Sigmoid colon (tissue), 7 donors: Measurements from ENCODE around the gene ZC3H8. TPM values are rescaled to one million over a fixed set of nuclear protein-coding genes. Genes with fewer than 3 reads are reported as not detected.

Source experiments
- DNase-seq: peaks from one replicate; pipeline ENCODE4 v3.0.0-alpha.2; 2019
- H3K27ac ChIP-seq, 4 donors: fragments of 200-600 bp; sonication (generic); one replicate each; pipeline ENCODE4 v1.5.1; 2016 to 2019; ENCODE audit warnings: mild to moderate bottlenecking in 1 of 4
- H3K27me3 ChIP-seq, 3 donors: fragments of 200-600 bp; sonication (generic); one replicate each; pipeline ENCODE4 v1.5.1; 2019; ENCODE audit warnings: mild to moderate bottlenecking in 1 of 3
- H3K36me3 ChIP-seq, 4 donors: fragments of 200-600 bp; sonication (generic); one replicate each; pipeline ENCODE4 v1.5.1; 2016 to 2019
- H3K4me1 ChIP-seq, 4 donors: fragments of 200-600 bp; sonication (generic); one replicate each; pipeline ENCODE4 v1.5.1; 2017 to 2019
- H3K4me3 ChIP-seq, 4 donors: fragments of 200-600 bp; sonication (generic); one replicate each; pipeline ENCODE4 v1.5.1; 2017 to 2019; ENCODE audit warnings: mild to moderate bottlenecking in 2 of 4, moderate library complexity in 1 of 4
- H3K9me3 ChIP-seq, 4 donors: fragments of 200-600 bp in 3 of 4; sonication (generic) in 3 of 4; one replicate each; pipeline versions ENCODE4 v1.5.1 to v1.6.1; 2013 to 2019
- EP300 ChIP-seq, 4 donors: sonication (generic); formaldehyde crosslinking; IDR thresholded peaks; one replicate each; pipeline ENCODE4 v1.6.1; 2017; ENCODE audit warnings: antibody characterized with exemption in 4 of 4
- POLR2A ChIP-seq, 2 donors: fragments of 450-650 bp; IDR thresholded peaks; one replicate each; pipeline ENCODE4 v1.6.1; 2016; ENCODE audit warnings: antibody characterized with exemption in 2 of 2, mild to moderate bottlenecking in 2 of 2, moderate library complexity in 2 of 2
- POLR2AphosphoS5 ChIP-seq, 4 donors: sonication (generic); formaldehyde crosslinking; IDR thresholded peaks; one replicate each; pipeline ENCODE4 v1.6.1; 2017; ENCODE audit warnings: antibody characterized with exemption in 4 of 4
- WGBS, 2 donors: extraction: QIAGEN DNeasy Blood & Tissue Kit; methylation state at CpG; one replicate each; pipeline ENCODE4 v1.1.7; 2013; 5-methylcytosine and 5-hydroxymethylcytosine counted together
- intact Hi-C: fragments of 100-400 bp; cut with DNase I; formaldehyde crosslinking; loops from one replicate; pipeline ENCODE4 v1.15.1; 2023
- polyA plus RNA-seq, 3 donors: library from polyadenylated mRNA; stranded (reverse); fragments of 200-250 nt; gene quantifications; one replicate each; pipeline ENCODE4 v1.2.3, GENCODE V29; 2013
- total RNA-seq, 4 donors: library from RNA; depleted of rRNA; stranded (reverse); fragments of >200 nt; gene quantifications; one replicate each; pipeline ENCODE4 v1.1.0, GENCODE V29; 2016
- TF ChIP-seq, protein P1 (sequence below), 4 experiments: fragments of 450-650 bp in 3 of 4; fragments of 200-600 bp in 1 of 4; IDR thresholded peaks; one replicate each; pipeline ENCODE4 v1.5.1; 2016 to 2019; ENCODE audit warnings: antibody characterized with exemption in 4 of 4, mild to moderate bottlenecking in 3 of 4, moderate library complexity in 2 of 4
- donor health status: healthy with polysubstance abuse.
- donor health status: Bipolar disorder and iron deficiency.
- donor health status: healthy.

Gene ZC3H8
- total and polyA plus RNA-seq, 7 donors = 2.7 to 22.2 (median 9.4) TPM

DNA sequence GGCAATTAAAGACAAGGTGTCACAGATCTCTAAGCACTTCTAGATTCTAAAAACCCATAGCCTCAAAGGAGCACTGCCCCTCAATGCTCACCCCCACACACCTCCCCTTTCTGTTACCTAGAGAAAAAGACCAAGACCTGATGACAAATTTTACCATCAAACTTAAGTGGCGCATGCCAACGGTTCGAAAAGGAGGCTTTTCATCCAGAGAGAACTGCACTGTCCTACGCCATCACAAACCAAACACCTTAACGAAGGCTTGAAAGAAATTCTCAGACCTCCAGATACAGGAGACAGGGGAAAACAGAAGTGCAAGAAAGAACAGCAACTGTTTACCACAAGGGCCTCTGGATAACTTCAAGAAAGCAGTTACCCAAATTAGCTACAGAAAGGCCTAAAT is 18.5 kb upstream of the ZC3H8 start:
- Histone ChIP-seq H3K36me3 (no peaks in the 10 kb centered on the region), H3K27ac (no peak overlapping the region), H3K4me3 (no peak overlapping the region), H3K27me3 (no peaks in the 10 kb centered on the region), H3K9me3 (peaks cover 0 to 3% (median 0%) of the 10 kb centered on the region in 4 donors), H3K4me1 (peaks cover 0 to 14% (median 6%) of the 10 kb centered on the region in 4 donors)
- WGBS, 2 donors = 92 to 96% methylated on average over 5 of the region's 5 CpGs
- TF ChIP-seq, protein P1, sequence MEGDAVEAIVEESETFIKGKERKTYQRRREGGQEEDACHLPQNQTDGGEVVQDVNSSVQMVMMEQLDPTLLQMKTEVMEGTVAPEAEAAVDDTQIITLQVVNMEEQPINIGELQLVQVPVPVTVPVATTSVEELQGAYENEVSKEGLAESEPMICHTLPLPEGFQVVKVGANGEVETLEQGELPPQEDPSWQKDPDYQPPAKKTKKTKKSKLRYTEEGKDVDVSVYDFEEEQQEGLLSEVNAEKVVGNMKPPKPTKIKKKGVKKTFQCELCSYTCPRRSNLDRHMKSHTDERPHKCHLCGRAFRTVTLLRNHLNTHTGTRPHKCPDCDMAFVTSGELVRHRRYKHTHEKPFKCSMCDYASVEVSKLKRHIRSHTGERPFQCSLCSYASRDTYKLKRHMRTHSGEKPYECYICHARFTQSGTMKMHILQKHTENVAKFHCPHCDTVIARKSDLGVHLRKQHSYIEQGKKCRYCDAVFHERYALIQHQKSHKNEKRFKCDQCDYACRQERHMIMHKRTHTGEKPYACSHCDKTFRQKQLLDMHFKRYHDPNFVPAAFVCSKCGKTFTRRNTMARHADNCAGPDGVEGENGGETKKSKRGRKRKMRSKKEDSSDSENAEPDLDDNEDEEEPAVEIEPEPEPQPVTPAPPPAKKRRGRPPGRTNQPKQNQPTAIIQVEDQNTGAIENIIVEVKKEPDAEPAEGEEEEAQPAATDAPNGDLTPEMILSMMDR (IDR thresholded peaks at IDR 0.05) = no peak
- no peak for TF ChIP-seq POLR2A (IDR thresholded peaks at IDR 0.05)
- TF ChIP-seq EP300 (IDR thresholded peaks at IDR 0.05) = no peak
- no peak for TF ChIP-seq POLR2AphosphoS5 (IDR thresholded peaks at IDR 0.05)
- intact Hi-C loops = no loop called here
- DNase-seq = no peak

DNA sequence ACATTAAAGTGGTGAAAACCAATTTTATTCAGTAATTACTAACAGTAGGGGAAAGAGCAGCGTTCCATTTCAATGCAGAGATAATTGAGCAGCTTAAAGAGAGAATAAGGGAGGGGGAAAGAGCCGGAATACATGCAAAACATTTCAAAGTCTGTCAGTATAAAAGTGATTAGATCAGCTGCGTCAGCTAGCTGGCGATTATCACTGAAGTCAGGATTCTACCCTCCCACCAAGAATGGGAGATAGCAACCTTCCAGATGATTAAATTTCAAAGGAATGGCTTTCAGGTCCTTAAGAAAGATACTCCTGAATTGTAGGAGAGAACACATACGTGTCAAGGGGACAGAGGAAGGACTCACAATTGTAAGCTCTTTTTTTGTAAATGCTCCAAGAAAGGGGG is 17.8 kb upstream of the ZC3H8 start:
- WGBS, 2 donors = 86 to 87% methylated on average over 5 of the region's 5 CpGs
- H3K27me3 ChIP-seq = no peaks in the 10 kb centered on the region
- no peak overlapping the region for H3K4me3 ChIP-seq
- no peaks in the 10 kb centered on the region for H3K36me3 ChIP-seq
- H3K27ac ChIP-seq = no peak overlapping the region
- TF ChIP-seq POLR2AphosphoS5 (IDR thresholded peaks at IDR 0.05) (no peak), POLR2A (IDR thresholded peaks at IDR 0.05) (no peak), EP300 (IDR thresholded peaks at IDR 0.05) (no peak)
- TF ChIP-seq, protein P1 (IDR thresholded peaks at IDR 0.05) = no peak
- DNase-seq = no peak
- H3K9me3 ChIP-seq = peaks cover 0 to 3% (median 0%) of the 10 kb centered on the region in 4 donors
- H3K4me1 ChIP-seq = peaks cover 0 to 10% (median 6%) of the 10 kb centered on the region in 4 donors
- intact Hi-C loops = no loop called here

DNA sequence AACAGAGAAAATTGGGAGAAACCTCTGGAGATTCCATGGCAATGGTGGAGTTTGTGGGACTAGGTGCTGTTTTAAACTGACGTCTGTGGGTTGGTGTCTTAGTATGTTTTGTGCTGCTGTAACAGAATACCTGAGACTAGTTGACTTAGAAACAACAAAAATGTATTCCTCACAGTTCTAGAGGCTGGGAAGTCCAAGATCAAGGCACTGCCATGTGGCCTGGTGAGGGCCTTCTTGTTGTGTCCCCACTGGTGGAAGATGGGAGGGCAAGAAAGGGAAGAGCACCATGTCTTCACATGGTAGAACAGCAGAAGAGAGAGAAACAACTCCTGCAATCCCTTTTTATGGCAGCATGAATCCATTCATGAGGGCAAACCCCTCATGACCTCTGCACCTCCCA is 13.7 kb upstream of the ZC3H8 start:
- WGBS, 2 donors = 89 to 93% methylated on average over 1 of the region's 1 CpG
- intact Hi-C loops = no loop called here
- H3K4me1 ChIP-seq = no peaks in the 10 kb centered on the region

DNA sequence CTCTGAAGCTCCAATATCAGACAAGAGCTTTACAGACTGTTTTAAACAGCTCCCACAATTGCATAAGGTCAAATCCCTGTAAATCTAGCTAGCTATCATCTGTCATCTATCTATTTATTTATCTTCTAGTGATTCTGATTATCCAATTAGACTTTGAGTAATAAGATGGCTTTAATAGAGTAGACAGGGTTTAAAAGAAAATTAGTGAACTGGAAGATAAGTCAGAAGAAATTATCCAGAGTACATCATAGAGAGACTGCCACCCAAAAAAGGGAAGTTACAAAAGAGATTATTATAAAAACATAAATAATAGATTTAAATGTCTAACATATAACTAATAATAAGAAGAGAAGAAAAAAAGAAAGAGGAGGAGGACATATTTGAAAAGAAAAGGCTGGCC is 8.0 kb upstream of the ZC3H8 start:
- DNase-seq = no peak
- no peaks in the 10 kb centered on the region for H3K9me3 ChIP-seq
- TF ChIP-seq POLR2AphosphoS5 (IDR thresholded peaks at IDR 0.05) (no peak), POLR2A (IDR thresholded peaks at IDR 0.05) (no peak), EP300 (IDR thresholded peaks at IDR 0.05) (no peak)
- TF ChIP-seq, protein P1 (IDR thresholded peaks at IDR 0.05) = no peak
- peaks cover 0 to 5% (median 2%) of the 10 kb centered on the region in 4 donors for H3K4me1 ChIP-seq
- H3K36me3 ChIP-seq = no peaks in the 10 kb centered on the region
- no peaks in the 10 kb centered on the region for H3K27me3 ChIP-seq
- H3K27ac ChIP-seq = no peak overlapping the region
- intact Hi-C loops = no loop called here
- no peak overlapping the region for H3K4me3 ChIP-seq

More for the DNA sequence above, 13.7 kb upstream of the ZC3H8 start:
- no peak for DNase-seq
- Histone ChIP-seq H3K27ac (no peak overlapping the region), H3K4me3 (no peak overlapping the region), H3K36me3 (no peaks in the 10 kb centered on the region), H3K9me3 (peaks cover 0 to 3% (median 0%) of the 10 kb centered on the region in 4 donors), H3K27me3 (no peaks in the 10 kb centered on the region)
- no peak for TF ChIP-seq POLR2A (IDR thresholded peaks at IDR 0.05)
- TF ChIP-seq POLR2AphosphoS5 (IDR thresholded peaks at IDR 0.05) = no peak
- TF ChIP-seq, protein P1 (IDR thresholded peaks at IDR 0.05) = no peak
- TF ChIP-seq EP300 (IDR thresholded peaks at IDR 0.05) = no peak

- Histone ChIP-seq H3K36me3 (no peaks in the 10 kb centered on the region), H3K27me3 (no peaks in the 10 kb centered on the region), H3K4me1 (peaks cover 0 to 7% (median 4%) of the 10 kb centered on the region in 4 donors), H3K4me3 (no peak overlapping the region), H3K9me3 (no peaks in the 10 kb centered on the region), H3K27ac (no peak overlapping the region)
- no peak for DNase-seq
- 97% methylated on average over 3 of the region's 3 CpGs for WGBS, 2 donors
- TF ChIP-seq POLR2AphosphoS5 (IDR thresholded peaks at IDR 0.05) = no peak
- TF ChIP-seq, protein P1 (IDR thresholded peaks at IDR 0.05) = no peak
- TF ChIP-seq POLR2A (IDR thresholded peaks at IDR 0.05) = no peak
- TF ChIP-seq EP300 (IDR thresholded peaks at IDR 0.05) = no peak
- intact Hi-C loops = no loop called here
Measured at GRCh38 chr2:112260295-112260625, 5.4 kb upstream of the ZC3H8 start.
